ENCODE data around the gene LRRC74B. TPM values are rescaled to one million over a fixed set of nuclear protein-coding genes. Genes with fewer than 3 reads are reported as not detected.
A peak's percentile ranks its signal among the peaks of the same experiment; 100 is the strongest.
"Not testable (repeated sequence)": the region's sequence is repeated elsewhere in the genome, so short reads cannot be mapped to it uniquely, and the experiment has no call there.

LRRC74B gene
- total RNA-seq, 2 experiments from 2014 or later: not detected

- no peak overlapping the region for H3K4me3 Mint-ChIP-seq
- peaks cover 3% of the 10 kb centered on the region for H3K27me3 Mint-ChIP-seq (ENCODE audit: low read depth)
- DNase-seq: no peak
- no peaks in the 10 kb centered on the region for H3K36me3 Mint-ChIP-seq (ENCODE audit: low read depth)
- CTCF ChIA-PET: interaction anchor here (0.6 to 1.3 kb wide), 2 partner anchors 26 to 43 kb away, joined by 3 to 4 read pairs; no protein-coding TSS in a partner anchor
- H3K4me1 Mint-ChIP-seq (ENCODE audit: low read depth): peaks cover 15% of the 10 kb centered on the region
- H3K9me3 Mint-ChIP-seq: no peaks in the 10 kb centered on the region
- H3K27ac Mint-ChIP-seq: no peak overlapping the region
- intact Hi-C loops (cut with micrococcal nuclease): no loop called here
These were observed 9.2 kb downstream of the LRRC74B start for GRCh38 chr22:21054714-21055563.

- intact Hi-C loops (cut with micrococcal nuclease): no loop called here
- H3K4me1 Mint-ChIP-seq (ENCODE audit: low read depth): peaks cover 15% of the 10 kb centered on the region
- no peak overlapping the region for H3K27ac Mint-ChIP-seq
- DNase-seq: no peak
- peaks cover 3% of the 10 kb centered on the region for H3K27me3 Mint-ChIP-seq (ENCODE audit: low read depth)
- H3K36me3 Mint-ChIP-seq (ENCODE audit: low read depth): no peaks in the 10 kb centered on the region
- H3K4me3 Mint-ChIP-seq: no peak overlapping the region
- H3K9me3 Mint-ChIP-seq: no peaks in the 10 kb centered on the region
- CTCF ChIA-PET: interaction anchor here (1.1 to 1.3 kb wide), 2 partner anchors 16 to 25 kb away, joined by 3 read pairs; no protein-coding TSS in a partner anchor
These were observed 9.8 kb downstream of the LRRC74B start for GRCh38 chr22:21055564-21055834.

- Mint-ChIP-seq H3K27me3 (ENCODE audit: low read depth) (peaks cover 3% of the 10 kb centered on the region), H3K36me3 (ENCODE audit: low read depth) (no peaks in the 10 kb centered on the region), H3K27ac (no peak overlapping the region), H3K4me3 (peak overlapping the region; percentile 47), H3K4me1 (ENCODE audit: low read depth) (peaks cover 15% of the 10 kb centered on the region), H3K9me3 (no peaks in the 10 kb centered on the region)
- intact Hi-C loops (cut with micrococcal nuclease): no loop called here
- CTCF ChIA-PET: interaction anchor here (1.1 to 1.4 kb wide), 3 partner anchors 16 to 35 kb away, joined by 3 to 5 read pairs (median 3); no protein-coding TSS in a partner anchor
- no peak for DNase-seq
These were observed 10.2 kb downstream of the LRRC74B start for GRCh38 chr22:21055880-21056319.

GRCh38 chr22:21060363-21060762, 14.6 kb downstream of the LRRC74B start:
- H3K27ac Mint-ChIP-seq; H3K36me3 Mint-ChIP-seq (ENCODE audit: low read depth); H3K4me3 Mint-ChIP-seq; DNase-seq; CTCF ChIA-PET; H3K9me3 Mint-ChIP-seq; H3K27me3 Mint-ChIP-seq (ENCODE audit: low read depth); intact Hi-C loops (cut with micrococcal nuclease): not testable (repeated sequence)
- H3K4me1 Mint-ChIP-seq (ENCODE audit: low read depth): peaks cover 14% of the 10 kb centered on the region

- H3K9me3 Mint-ChIP-seq; intact Hi-C loops (cut with micrococcal nuclease); H3K36me3 Mint-ChIP-seq (ENCODE audit: low read depth); H3K27me3 Mint-ChIP-seq (ENCODE audit: low read depth); H3K27ac Mint-ChIP-seq; H3K4me3 Mint-ChIP-seq; CTCF ChIA-PET; H3K4me1 Mint-ChIP-seq (ENCODE audit: low read depth); DNase-seq: not testable (repeated sequence)
These were observed 16.0 kb downstream of the LRRC74B start for GRCh38 chr22:21061660-21062321.

- H3K27me3 Mint-ChIP-seq (ENCODE audit: low read depth); H3K4me1 Mint-ChIP-seq (ENCODE audit: low read depth); CTCF ChIA-PET; H3K4me3 Mint-ChIP-seq; H3K9me3 Mint-ChIP-seq; H3K36me3 Mint-ChIP-seq (ENCODE audit: low read depth); intact Hi-C loops (cut with micrococcal nuclease); DNase-seq; H3K27ac Mint-ChIP-seq: not testable (repeated sequence)
These were observed 18.7 kb downstream of the LRRC74B start for GRCh38 chr22:21064425-21064824.

GRCh38 chr22:21064917-21065864, 19.4 kb downstream of the LRRC74B start:
- Mint-ChIP-seq H3K27me3 (ENCODE audit: low read depth) (no peaks in the 10 kb centered on the region), H3K4me1 (ENCODE audit: low read depth) (peaks cover 4% of the 10 kb centered on the region), H3K27ac (no peak overlapping the region), H3K9me3 (no peaks in the 10 kb centered on the region), H3K4me3 (no peak overlapping the region), H3K36me3 (ENCODE audit: low read depth) (no peaks in the 10 kb centered on the region)
- intact Hi-C loops (cut with micrococcal nuclease): no loop called here
- DNase-seq: no peak
- CTCF ChIA-PET: no interaction called here

GRCh38 chr22:21067075-21067900, 21.5 kb downstream of the LRRC74B start:
- Mint-ChIP-seq H3K4me3 (no peak overlapping the region), H3K27ac (no peak overlapping the region), H3K9me3 (no peaks in the 10 kb centered on the region), H3K36me3 (ENCODE audit: low read depth) (no peaks in the 10 kb centered on the region), H3K27me3 (ENCODE audit: low read depth) (no peaks in the 10 kb centered on the region), H3K4me1 (ENCODE audit: low read depth) (peaks cover 4% of the 10 kb centered on the region)
- DNase-seq: no peak
- CTCF ChIA-PET: no interaction called here
- intact Hi-C loops (cut with micrococcal nuclease): no loop called here

- Mint-ChIP-seq H3K4me3 (no peak overlapping the region), H3K27me3 (ENCODE audit: low read depth) (no peaks in the 10 kb centered on the region), H3K4me1 (ENCODE audit: low read depth) (peaks cover 4% of the 10 kb centered on the region), H3K9me3 (no peaks in the 10 kb centered on the region), H3K27ac (no peak overlapping the region), H3K36me3 (ENCODE audit: low read depth) (no peaks in the 10 kb centered on the region)
- no peak for DNase-seq
- CTCF ChIA-PET: no interaction called here
- intact Hi-C loops (cut with micrococcal nuclease): no loop called here
These were observed 22.3 kb downstream of the LRRC74B start for GRCh38 chr22:21067901-21068680.

- CTCF ChIA-PET: no interaction called here
- no peak overlapping the region for H3K27ac Mint-ChIP-seq
These were observed 23.0 kb downstream of the LRRC74B start for GRCh38 chr22:21068681-21069276.

GRCh38 chr22:21069375-21069774, 23.6 kb downstream of the LRRC74B start:
- no peak for DNase-seq
- intact Hi-C loops (cut with micrococcal nuclease): no loop called here
- CTCF ChIA-PET: no interaction called here

More at GRCh38 chr22:21068681-21069276, 23.0 kb downstream of the LRRC74B start:
- Mint-ChIP-seq H3K27me3 (ENCODE audit: low read depth) (no peaks in the 10 kb centered on the region), H3K4me1 (ENCODE audit: low read depth) (peaks cover 4% of the 10 kb centered on the region), H3K4me3 (no peak overlapping the region), H3K9me3 (no peaks in the 10 kb centered on the region), H3K36me3 (ENCODE audit: low read depth) (no peaks in the 10 kb centered on the region)
- DNase-seq: no peak
- intact Hi-C loops (cut with micrococcal nuclease): no loop called here

More at GRCh38 chr22:21069375-21069774, 23.6 kb downstream of the LRRC74B start:
- no peak overlapping the region for H3K4me3 Mint-ChIP-seq
- H3K27me3 Mint-ChIP-seq (ENCODE audit: low read depth): no peaks in the 10 kb centered on the region
- no peaks in the 10 kb centered on the region for H3K9me3 Mint-ChIP-seq
- H3K4me1 Mint-ChIP-seq (ENCODE audit: low read depth): peaks cover 4% of the 10 kb centered on the region
- H3K27ac Mint-ChIP-seq: no peak overlapping the region
- H3K36me3 Mint-ChIP-seq (ENCODE audit: low read depth): no peaks in the 10 kb centered on the region

Measured in activated naive CD4-positive, alpha-beta T cell treated with anti-CD3 and anti-CD28 coated beads for 36 hours (primary cell).